ENCODE measurements around the gene NTRK1.

The NTRK1 gene

GRCh38 chr1:156851779-156852417, 8.8 kb upstream of the NTRK1 start:
- TF ChIP-seq LEF1 (IDR thresholded peaks at IDR 0.05; ENCODE audit: borderline replicate concordance) (no peak), NFRKB (IDR thresholded peaks at IDR 0.05) (no peak), FOXK2 (IDR thresholded peaks at IDR 0.05) (no peak), ZNF384 (IDR thresholded peaks at IDR 0.05) (no peak), SP1 (IDR thresholded peaks at IDR 0.05) (no peak), TARDBP (IDR thresholded peaks at IDR 0.05) (no peak), FOXM1 (IDR thresholded peaks at IDR 0.05; ENCODE audit: borderline replicate concordance) (no peak), ELF4 (IDR thresholded peaks at IDR 0.05) (no peak), ARNT (IDR thresholded peaks at IDR 0.05) (no peak), BHLHE40 (IDR thresholded peaks at IDR 0.05; ENCODE audit: borderline replicate concordance) (no peak), FOXA1 (IDR thresholded peaks at IDR 0.05) (no peak), PKNOX1 (IDR thresholded peaks at IDR 0.05) (no peak), HDGF (IDR thresholded peaks at IDR 0.05; ENCODE audit: borderline replicate concordance) (no peak), L3MBTL2 (conservative IDR thresholded peaks at IDR 0.05) (no peak), CTBP1 (IDR thresholded peaks at IDR 0.05; ENCODE audit: borderline replicate concordance) (no peak), SUZ12 (IDR thresholded peaks at IDR 0.05) (no peak)
- POLR2A ChIA-PET: interaction anchor here (0.7 to 1.0 kb wide), 2 partner anchors 123 to 191 kb away, joined by 3 read pairs; partner anchors contain the start of genes ISG20L2 and METTL25B
- CTCF ChIA-PET: interaction anchor here (2.5 kb wide), 1 partner anchor 13 kb away, joined by 10 read pairs; no protein-coding TSS in a partner anchor
- DNase-seq (ENCODE audit: extremely low spot score): no peak

- POLR2A ChIA-PET: interaction anchor here (0.7 to 1.0 kb wide), 2 partner anchors 124 to 191 kb away, joined by 3 read pairs; partner anchors contain the start of genes ISG20L2 and METTL25B
- DNase-seq (ENCODE audit: extremely low spot score): no peak
- CTCF ChIA-PET: interaction anchor here (2.5 kb wide), 1 partner anchor 14 kb away, joined by 10 read pairs; no protein-coding TSS in a partner anchor
- TF ChIP-seq PKNOX1 (IDR thresholded peaks at IDR 0.05): no peak
- TF ChIP-seq CTBP1 (IDR thresholded peaks at IDR 0.05; ENCODE audit: borderline replicate concordance): no peak
- TF ChIP-seq ELF4 (IDR thresholded peaks at IDR 0.05): no peak
- no peak for TF ChIP-seq FOXK2 (IDR thresholded peaks at IDR 0.05)
- TF ChIP-seq ARNT (IDR thresholded peaks at IDR 0.05): no peak
- no peak for TF ChIP-seq L3MBTL2 (conservative IDR thresholded peaks at IDR 0.05)
- TF ChIP-seq LEF1 (IDR thresholded peaks at IDR 0.05; ENCODE audit: borderline replicate concordance): no peak
Measured at GRCh38 chr1:156852418-156852874, 8.2 kb upstream of the NTRK1 start.

GRCh38 chr1:156853761-156854160, 6.9 kb upstream of the NTRK1 start:
- DNase-seq (ENCODE audit: extremely low spot score): no peak
- POLR2A ChIA-PET: interaction anchor here (1.1 kb wide), 1 partner anchor 125 kb away, joined by 4 read pairs; the partner anchor contains the start of genes ISG20L2 and METTL25B
- CTCF ChIA-PET: interaction anchor here (0.9 to 2.5 kb wide), 2 partner anchors 15 to 36 kb away, joined by 3 to 10 read pairs; no protein-coding TSS in a partner anchor
- no peak for TF ChIP-seq L3MBTL2 (conservative IDR thresholded peaks at IDR 0.05)
- TF ChIP-seq ELF4 (IDR thresholded peaks at IDR 0.05): no peak
- TF ChIP-seq TARDBP (IDR thresholded peaks at IDR 0.05): no peak
- TF ChIP-seq ZNF384 (IDR thresholded peaks at IDR 0.05): no peak
- TF ChIP-seq CTBP1 (IDR thresholded peaks at IDR 0.05; ENCODE audit: borderline replicate concordance): no peak
- no peak for TF ChIP-seq ARNT (IDR thresholded peaks at IDR 0.05)
- TF ChIP-seq BHLHE40 (IDR thresholded peaks at IDR 0.05; ENCODE audit: borderline replicate concordance): no peak
- no peak for TF ChIP-seq NFRKB (IDR thresholded peaks at IDR 0.05)
- TF ChIP-seq FOXA1 (IDR thresholded peaks at IDR 0.05): no peak

- no peak for DNase-seq (ENCODE audit: extremely low spot score)
- ChIA-PET CTCF (interaction anchor here (1.0 kb wide), 1 partner anchor 16 kb away, joined by 6 read pairs; no protein-coding TSS in a partner anchor), POLR2A (no interaction called here)
- no peak for TF ChIP-seq ELF4 (IDR thresholded peaks at IDR 0.05)
- no peak for TF ChIP-seq LEF1 (IDR thresholded peaks at IDR 0.05; ENCODE audit: borderline replicate concordance)
- no peak for TF ChIP-seq TARDBP (IDR thresholded peaks at IDR 0.05)
- TF ChIP-seq HDGF (IDR thresholded peaks at IDR 0.05; ENCODE audit: borderline replicate concordance): no peak
- no peak for TF ChIP-seq NFRKB (IDR thresholded peaks at IDR 0.05)
- no peak for TF ChIP-seq CTBP1 (IDR thresholded peaks at IDR 0.05; ENCODE audit: borderline replicate concordance)
- no peak for TF ChIP-seq FOXK2 (IDR thresholded peaks at IDR 0.05)
- TF ChIP-seq ZNF384 (IDR thresholded peaks at IDR 0.05): no peak
- no peak for TF ChIP-seq SP1 (IDR thresholded peaks at IDR 0.05)
- no peak for TF ChIP-seq SUZ12 (IDR thresholded peaks at IDR 0.05)
- no peak for TF ChIP-seq FOXM1 (IDR thresholded peaks at IDR 0.05; ENCODE audit: borderline replicate concordance)
- TF ChIP-seq FOXA1 (IDR thresholded peaks at IDR 0.05): no peak
- no peak for TF ChIP-seq L3MBTL2 (conservative IDR thresholded peaks at IDR 0.05)
- TF ChIP-seq PKNOX1 (IDR thresholded peaks at IDR 0.05): no peak
- TF ChIP-seq BHLHE40 (IDR thresholded peaks at IDR 0.05; ENCODE audit: borderline replicate concordance): no peak
- TF ChIP-seq ARNT (IDR thresholded peaks at IDR 0.05): no peak
Measured at GRCh38 chr1:156854634-156855033, 6.0 kb upstream of the NTRK1 start.

- no peak for DNase-seq (ENCODE audit: extremely low spot score)
- TF ChIP-seq TARDBP (IDR thresholded peaks at IDR 0.05): no peak
- no peak for TF ChIP-seq NFRKB (IDR thresholded peaks at IDR 0.05)
- TF ChIP-seq ZNF384 (IDR thresholded peaks at IDR 0.05): no peak
- no peak for TF ChIP-seq BHLHE40 (IDR thresholded peaks at IDR 0.05; ENCODE audit: borderline replicate concordance)
- no peak for TF ChIP-seq PKNOX1 (IDR thresholded peaks at IDR 0.05)
- no peak for TF ChIP-seq L3MBTL2 (conservative IDR thresholded peaks at IDR 0.05)
- no peak for TF ChIP-seq SUZ12 (IDR thresholded peaks at IDR 0.05)
- no peak for TF ChIP-seq HDGF (IDR thresholded peaks at IDR 0.05; ENCODE audit: borderline replicate concordance)
- no peak for TF ChIP-seq FOXK2 (IDR thresholded peaks at IDR 0.05)
- no peak for TF ChIP-seq FOXM1 (IDR thresholded peaks at IDR 0.05; ENCODE audit: borderline replicate concordance)
- TF ChIP-seq CTBP1 (IDR thresholded peaks at IDR 0.05; ENCODE audit: borderline replicate concordance): no peak
- ChIA-PET CTCF (interaction anchor here (0.7 to 2.7 kb wide), 5 partner anchors 18 to 167 kb away, joined by 3 to 21 read pairs (median 3); no protein-coding TSS in a partner anchor), POLR2A (interaction anchor here (3.2 kb wide), 1 partner anchor 128 kb away, joined by 15 read pairs; the partner anchor contains the start of genes ISG20L2 and METTL25B)
Measured at GRCh38 chr1:156856282-156856785, 4.3 kb upstream of the NTRK1 start.
